H9 (cell line): ENCODE data around the gene GPATCH1. TPM values are rescaled to one million over a fixed set of nuclear protein-coding genes. Genes with fewer than 3 reads are reported as not detected.
"Not testable (repeated sequence)": the region's sequence is repeated elsewhere in the genome, so short reads cannot be mapped to it uniquely, and the experiment has no call there.

ENCODE experiments used
- DNase-seq: peaks from one replicate; pipeline ENCODE4 v3.0.0-alpha.2; 2017
- H2AFZ ChIP-seq: one replicate; pipeline ENCODE4 v1.6.1; 2013; ENCODE audit warnings: mild to moderate bottlenecking, low read length, control low read depth, moderate library complexity
- H2AK5ac ChIP-seq: 2 replicates; pipeline ENCODE4 v1.6.1; 2013; ENCODE audit warnings: low read length, control low read depth, mixed read lengths; ENCODE audit not compliant: insufficient read length
- H2BK120ac ChIP-seq: one replicate; pipeline ENCODE4 v1.6.1; 2013; ENCODE audit warnings: low read depth, mild to moderate bottlenecking, low read length, control low read depth, inconsistent platforms; ENCODE audit not compliant: poor library complexity, severe bottlenecking
- H2BK12ac ChIP-seq: 2 replicates; pipeline ENCODE4 v1.6.1; 2013; ENCODE audit warnings: low read length, control low read depth, mixed read lengths, low read depth; ENCODE audit not compliant: insufficient read length
- H2BK15ac ChIP-seq: 2 replicates; pipeline ENCODE4 v1.6.1; 2013; ENCODE audit warnings: low read depth, low read length, control low read depth
- H2BK20ac ChIP-seq: one replicate; pipeline ENCODE4 v1.6.1; 2013; ENCODE audit warnings: low read depth, mild to moderate bottlenecking, low read length, control low read depth, inconsistent platforms; ENCODE audit not compliant: poor library complexity, severe bottlenecking
- H2BK5ac ChIP-seq: 2 replicates; pipeline ENCODE4 v1.6.1; 2013; ENCODE audit warnings: low read length, control low read depth, mixed read lengths; ENCODE audit not compliant: insufficient read length
- H3K14ac ChIP-seq: 2 replicates; pipeline ENCODE4 v1.6.1; 2013; ENCODE audit warnings: low read length, control low read depth; ENCODE audit not compliant: insufficient read depth
- H3K18ac ChIP-seq: 2 replicates; pipeline ENCODE4 v1.6.1; 2013; ENCODE audit warnings: low read depth, mild to moderate bottlenecking, mixed read lengths, low read length, control low read depth; ENCODE audit not compliant: insufficient read length
- H3K23ac ChIP-seq: 2 replicates; pipeline ENCODE4 v1.6.1; 2013; ENCODE audit warnings: low read length, control low read depth, mixed read lengths, low read depth; ENCODE audit not compliant: insufficient read length
- H3K23me2 ChIP-seq: 2 replicates; pipeline ENCODE4 v1.6.1; 2013; ENCODE audit warnings: low read depth, mild to moderate bottlenecking, mixed read lengths, low read length, control low read depth; ENCODE audit not compliant: insufficient read length, poor library complexity, severe bottlenecking
- H3K27ac ChIP-seq: 2 replicates; pipeline ENCODE4 v1.5.1; 2013; ENCODE audit warnings: low read length, control low read depth, mixed read lengths, low read depth; ENCODE audit not compliant: insufficient read length
- H3K27me3 ChIP-seq: 2 replicates; pipeline ENCODE4 v1.6.1; 2013; ENCODE audit warnings: low read length, control low read depth, inconsistent platforms; ENCODE audit not compliant: insufficient read depth
- H3K4ac ChIP-seq: 2 replicates; pipeline ENCODE4 v1.6.1; 2013; ENCODE audit warnings: low read depth, mild to moderate bottlenecking, control low read depth, inconsistent platforms, low read length, moderate library complexity
- H3K4me1 ChIP-seq: 2 replicates; pipeline ENCODE4 v1.6.1; 2013; ENCODE audit warnings: low read length, control low read depth, inconsistent platforms; ENCODE audit not compliant: insufficient read depth
- H3K4me2 ChIP-seq: 2 replicates; pipeline ENCODE4 v1.6.1; 2013; ENCODE audit warnings: low read length, control low read depth, mixed read lengths; ENCODE audit not compliant: insufficient read length, insufficient read depth
- H3K56ac ChIP-seq: 2 replicates; pipeline ENCODE4 v1.6.1; 2013; ENCODE audit warnings: low read depth, mild to moderate bottlenecking, mixed read lengths, low read length, control low read depth; ENCODE audit not compliant: insufficient read length
- H3K79me1 ChIP-seq: 2 replicates; pipeline ENCODE4 v1.6.1; 2013; ENCODE audit warnings: low read depth, mild to moderate bottlenecking, moderate library complexity, low read length, control low read depth, inconsistent platforms; ENCODE audit not compliant: insufficient read depth, poor library complexity, severe bottlenecking
- H3K79me2 ChIP-seq: 2 replicates; pipeline ENCODE4 v1.6.1; 2013; ENCODE audit warnings: low read length, control low read depth, inconsistent platforms; ENCODE audit not compliant: insufficient read depth
- H3K9ac ChIP-seq: 2 replicates; pipeline ENCODE4 v1.6.1; 2013; ENCODE audit warnings: low read length, control low read depth, mixed read lengths; ENCODE audit not compliant: insufficient read length; ENCODE audit errors: extremely low read depth
- H3K9me3 ChIP-seq: one replicate; pipeline ENCODE4 v1.6.1; 2013; ENCODE audit warnings: low read depth, low read length, inconsistent platforms; ENCODE audit not compliant: control insufficient read depth
- H3T11ph ChIP-seq: one replicate; pipeline ENCODE4 v1.6.1; 2013; ENCODE audit warnings: mild to moderate bottlenecking, low read length, control low read depth, inconsistent platforms
- H4K20me1 ChIP-seq: one replicate; pipeline ENCODE4 v1.6.1; 2013; ENCODE audit not compliant: control insufficient read depth, insufficient read length, insufficient read depth
- H4K5ac ChIP-seq: 2 replicates; pipeline ENCODE4 v1.6.1; 2013; ENCODE audit warnings: low read depth, mild to moderate bottlenecking, mixed read lengths, low read length, control low read depth; ENCODE audit not compliant: insufficient read length
- H4K8ac ChIP-seq: replicated peaks from 2 replicates; pipeline ENCODE4 v1.6.1; 2013; ENCODE audit warnings: low read length, control low read depth, mixed read lengths, low read depth; ENCODE audit not compliant: insufficient read length
- H4K91ac ChIP-seq: 2 replicates; pipeline ENCODE4 v1.6.1; 2013; ENCODE audit warnings: low read depth, mild to moderate bottlenecking, moderate library complexity, mixed read lengths, low read length, control low read depth; ENCODE audit not compliant: insufficient read length
- H3K27ac Mint-ChIP-seq, 3 experiments: 2 replicates in 2 of 3; 3 replicates in 1 of 3; pipeline ENCODE4 v1.8.0; 2020 to 2021; ENCODE audit warnings: mixed read lengths in 3 of 3, mild to moderate bottlenecking in 1 of 3, moderate library complexity in 1 of 3
- H3K27me3 Mint-ChIP-seq: 2 replicates; pipeline ENCODE4 v1.8.0; 2021; ENCODE audit warnings: low read depth, mild to moderate bottlenecking, moderate library complexity, mixed read lengths
- H3K36me3 Mint-ChIP-seq, 3 experiments: 2 replicates in 2 of 3; 3 replicates in 1 of 3; pipeline ENCODE4 v1.8.0; 2020 to 2021; ENCODE audit warnings: low read depth in 3 of 3, mixed read lengths in 3 of 3; ENCODE audit not compliant: insufficient read depth in 1 of 3
- H3K4me1 Mint-ChIP-seq, 2 experiments: 2 replicates each; pipeline ENCODE4 v1.8.0; 2020; ENCODE audit warnings: mixed read lengths in 2 of 2
- H3K4me3 Mint-ChIP-seq, 2 experiments: 2 replicates in 1 of 2; 3 replicates in 1 of 2; pipeline ENCODE4 v1.8.0; 2020 to 2021; ENCODE audit warnings: mild to moderate bottlenecking in 2 of 2, mixed read lengths in 2 of 2, moderate library complexity in 1 of 2
- H3K9me3 Mint-ChIP-seq, 2 experiments: 2 replicates in 1 of 2; 3 replicates in 1 of 2; pipeline ENCODE4 v1.8.0; 2020; ENCODE audit warnings: mild to moderate bottlenecking in 2 of 2, mixed read lengths in 2 of 2, moderate library complexity in 1 of 2
- WGBS: extraction: QIAGEN DNeasy Blood & Tissue Kit; methylation state at CpG from one replicate; pipeline ENCODE4 v1.1.7; 2013; ENCODE audit warnings: missing lambda C conversion rate, low lambda C conversion rate, mixed read lengths; ENCODE audit not compliant: insufficient read length; ENCODE audit errors: extremely low coverage; 5-methylcytosine and 5-hydroxymethylcytosine counted together
- total RNA-seq: library from RNA; stranded (reverse); gene quantifications from 2 replicates; pipeline ENCODE4 v1.2.1, GENCODE V29; 2021

GPATCH1 gene
- total RNA-seq, 1 experiment from 2014 or later = 11.7 TPM

DNA sequence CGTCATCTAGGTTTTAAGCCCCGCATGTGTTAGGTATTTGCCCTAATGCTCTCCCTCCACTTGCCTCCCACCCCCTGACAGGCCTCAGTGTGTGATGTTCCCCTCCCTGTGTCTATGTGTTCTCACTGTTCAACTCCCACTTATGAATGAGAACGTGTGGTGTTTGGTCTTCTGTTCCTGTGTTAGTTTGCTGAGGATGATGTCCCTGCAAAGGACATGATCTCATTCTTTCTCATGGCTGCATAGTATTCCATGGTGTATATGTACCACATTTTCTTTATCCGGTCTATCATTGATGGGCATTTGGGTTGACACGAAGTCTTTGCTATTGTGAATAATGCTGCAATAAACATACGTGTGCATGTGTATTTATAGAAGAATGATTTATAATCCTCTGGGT, 73.3 kb downstream of the GPATCH1 start:
- H3K27me3 Mint-ChIP-seq = not testable (repeated sequence)

More for the DNA sequence above, 73.3 kb downstream of the GPATCH1 start:
- H3K36me3 Mint-ChIP-seq, H3K4me2 ChIP-seq, H3K27ac ChIP-seq, H3K4ac ChIP-seq, H3K9ac ChIP-seq, H3K14ac ChIP-seq, H2BK12ac ChIP-seq, H3K18ac ChIP-seq, H2BK120ac ChIP-seq, H2BK5ac ChIP-seq, H2AFZ ChIP-seq, H2AK5ac ChIP-seq, H3K9me3 ChIP-seq, H4K20me1 ChIP-seq, H3K79me2 ChIP-seq, H3K27me3 ChIP-seq, H4K5ac ChIP-seq, H3K56ac ChIP-seq, H3K4me1 ChIP-seq, H4K91ac ChIP-seq, H3K4me3 Mint-ChIP-seq, H4K8ac ChIP-seq, H3K23me2 ChIP-seq, H3K79me1 ChIP-seq, DNase-seq, H3T11ph ChIP-seq, H2BK15ac ChIP-seq, H3K27ac Mint-ChIP-seq, H3K4me1 Mint-ChIP-seq, H2BK20ac ChIP-seq, H3K23ac ChIP-seq, H3K9me3 Mint-ChIP-seq: not testable (repeated sequence)
- WGBS = no CpG with 5 or more reads among the region's 6 CpGs
